HuH-7 (cell line): ENCODE measurements around the gene LPA.
"Not testable (repeated sequence)": the region's sequence is repeated elsewhere in the genome, so short reads cannot be mapped to it uniquely, and the experiment has no call there.

Experiments used
- DNase-seq: peaks from one replicate; pipeline ENCODE4 v3.0.0; 2011; ENCODE audit warnings: low spot score

The LPA gene, protein sequence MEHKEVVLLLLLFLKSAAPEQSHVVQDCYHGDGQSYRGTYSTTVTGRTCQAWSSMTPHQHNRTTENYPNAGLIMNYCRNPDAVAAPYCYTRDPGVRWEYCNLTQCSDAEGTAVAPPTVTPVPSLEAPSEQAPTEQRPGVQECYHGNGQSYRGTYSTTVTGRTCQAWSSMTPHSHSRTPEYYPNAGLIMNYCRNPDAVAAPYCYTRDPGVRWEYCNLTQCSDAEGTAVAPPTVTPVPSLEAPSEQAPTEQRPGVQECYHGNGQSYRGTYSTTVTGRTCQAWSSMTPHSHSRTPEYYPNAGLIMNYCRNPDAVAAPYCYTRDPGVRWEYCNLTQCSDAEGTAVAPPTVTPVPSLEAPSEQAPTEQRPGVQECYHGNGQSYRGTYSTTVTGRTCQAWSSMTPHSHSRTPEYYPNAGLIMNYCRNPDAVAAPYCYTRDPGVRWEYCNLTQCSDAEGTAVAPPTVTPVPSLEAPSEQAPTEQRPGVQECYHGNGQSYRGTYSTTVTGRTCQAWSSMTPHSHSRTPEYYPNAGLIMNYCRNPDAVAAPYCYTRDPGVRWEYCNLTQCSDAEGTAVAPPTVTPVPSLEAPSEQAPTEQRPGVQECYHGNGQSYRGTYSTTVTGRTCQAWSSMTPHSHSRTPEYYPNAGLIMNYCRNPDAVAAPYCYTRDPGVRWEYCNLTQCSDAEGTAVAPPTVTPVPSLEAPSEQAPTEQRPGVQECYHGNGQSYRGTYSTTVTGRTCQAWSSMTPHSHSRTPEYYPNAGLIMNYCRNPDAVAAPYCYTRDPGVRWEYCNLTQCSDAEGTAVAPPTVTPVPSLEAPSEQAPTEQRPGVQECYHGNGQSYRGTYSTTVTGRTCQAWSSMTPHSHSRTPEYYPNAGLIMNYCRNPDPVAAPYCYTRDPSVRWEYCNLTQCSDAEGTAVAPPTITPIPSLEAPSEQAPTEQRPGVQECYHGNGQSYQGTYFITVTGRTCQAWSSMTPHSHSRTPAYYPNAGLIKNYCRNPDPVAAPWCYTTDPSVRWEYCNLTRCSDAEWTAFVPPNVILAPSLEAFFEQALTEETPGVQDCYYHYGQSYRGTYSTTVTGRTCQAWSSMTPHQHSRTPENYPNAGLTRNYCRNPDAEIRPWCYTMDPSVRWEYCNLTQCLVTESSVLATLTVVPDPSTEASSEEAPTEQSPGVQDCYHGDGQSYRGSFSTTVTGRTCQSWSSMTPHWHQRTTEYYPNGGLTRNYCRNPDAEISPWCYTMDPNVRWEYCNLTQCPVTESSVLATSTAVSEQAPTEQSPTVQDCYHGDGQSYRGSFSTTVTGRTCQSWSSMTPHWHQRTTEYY (N-terminal part only)

DNA sequence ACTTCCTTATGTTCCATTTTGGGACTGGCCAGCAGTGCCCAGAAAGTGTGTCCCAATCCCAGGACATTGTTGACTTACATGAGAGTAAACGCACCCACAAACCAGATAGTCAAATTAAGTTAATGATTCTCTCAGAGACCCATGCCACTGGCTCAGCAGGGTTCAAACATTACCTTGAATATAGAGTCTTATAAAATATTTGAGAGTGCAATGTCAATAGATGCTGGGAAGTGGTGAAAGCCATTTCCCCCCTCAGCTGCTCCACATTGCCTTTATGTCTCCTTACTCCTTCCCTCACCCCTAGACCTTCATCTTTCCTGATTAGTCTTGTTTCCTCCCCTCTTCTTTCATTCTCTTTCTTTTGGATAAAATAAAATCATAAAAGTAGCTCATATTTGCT lies at the start of gene LPA:
Gene LPA (minus strand): TSS at position 78 of the 400 bp plus-strand sequence. CDS start 61 bp downstream, at position 17.
- not testable (repeated sequence) for DNase-seq

DNA sequence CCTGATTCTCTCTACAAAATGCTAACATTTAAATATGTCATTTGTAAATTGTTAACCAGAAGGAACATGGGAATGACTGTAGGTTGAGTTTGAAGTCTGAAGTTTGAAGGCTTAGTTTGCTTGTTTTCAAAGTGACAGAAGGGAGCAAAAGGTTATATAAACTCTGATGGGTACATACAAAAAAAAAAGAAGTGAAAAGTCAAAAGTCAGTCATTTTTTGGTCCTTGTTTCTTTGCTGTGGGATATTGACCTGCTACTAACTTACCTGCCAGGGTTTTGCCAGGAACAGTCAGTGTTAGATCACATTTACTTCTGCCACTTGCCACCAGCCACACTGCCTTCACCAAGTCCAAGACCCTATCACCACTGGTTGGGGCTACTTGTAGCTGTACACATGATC lies 44.9 kb upstream of the LPA start:
- DNase-seq = not testable (repeated sequence)

DNA sequence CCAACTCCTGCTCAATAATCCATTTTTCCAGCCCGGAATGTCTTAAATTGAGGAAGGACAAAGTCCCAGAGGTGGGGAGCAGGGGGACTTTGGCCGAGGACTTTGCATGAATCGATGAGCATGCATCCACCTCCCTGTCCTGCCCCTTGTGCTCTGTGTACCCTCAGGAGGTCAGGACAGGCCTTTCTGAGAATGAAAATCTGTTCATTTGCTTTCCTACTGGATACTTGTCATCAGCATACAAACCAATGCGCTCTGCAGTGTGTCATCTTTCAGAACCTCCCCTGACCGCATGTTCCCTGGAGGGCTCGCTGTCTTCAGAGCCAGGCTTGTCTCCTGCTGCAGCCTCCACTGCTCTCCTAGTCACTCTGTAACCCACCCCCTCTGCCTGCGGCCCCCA lies 40.6 kb upstream of the LPA start:
- not testable (repeated sequence) for DNase-seq

DNA sequence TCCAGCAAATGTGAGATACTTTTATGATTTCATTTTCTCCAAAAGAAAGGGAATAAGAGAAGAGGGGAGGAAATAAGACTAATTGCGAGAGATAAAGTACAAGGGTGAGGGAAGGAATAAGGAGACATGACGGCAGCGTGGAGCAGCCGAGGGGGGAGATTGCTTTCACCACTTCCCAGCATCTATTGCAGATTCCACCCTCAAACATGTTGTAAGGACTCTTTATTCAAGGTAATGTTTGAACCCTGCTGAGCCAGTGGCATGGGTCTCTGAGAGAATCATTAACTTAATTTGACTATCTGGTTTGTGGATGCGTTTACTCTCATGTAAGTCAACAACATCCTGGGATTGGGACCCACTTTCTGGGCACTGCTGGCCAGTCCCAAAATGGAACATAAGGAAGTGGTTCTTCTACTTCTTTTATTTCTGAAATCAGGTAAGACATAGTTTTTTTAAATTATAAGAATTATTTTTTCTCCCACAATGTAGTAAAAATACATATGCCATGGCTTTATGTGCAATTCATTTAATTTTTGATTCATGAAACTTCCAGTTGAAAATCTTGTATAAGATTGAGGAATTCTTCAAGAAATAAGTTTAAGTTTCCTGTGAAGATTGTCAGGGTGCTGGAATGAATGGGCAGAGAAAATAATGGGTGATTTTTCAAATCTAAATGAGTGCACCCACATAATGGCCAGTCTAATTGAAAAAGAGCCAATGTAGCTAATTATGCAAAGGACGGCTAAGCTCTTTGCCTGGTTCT lies 38.0 kb upstream of the LPA start, which contains the start of gene PLG:
Gene PLG (plus strand): TSS at position 327 of the 763 bp plus-strand sequence. CDS start 61 bp downstream, at position 388.
- DNase-seq = not testable (repeated sequence)

DNA sequence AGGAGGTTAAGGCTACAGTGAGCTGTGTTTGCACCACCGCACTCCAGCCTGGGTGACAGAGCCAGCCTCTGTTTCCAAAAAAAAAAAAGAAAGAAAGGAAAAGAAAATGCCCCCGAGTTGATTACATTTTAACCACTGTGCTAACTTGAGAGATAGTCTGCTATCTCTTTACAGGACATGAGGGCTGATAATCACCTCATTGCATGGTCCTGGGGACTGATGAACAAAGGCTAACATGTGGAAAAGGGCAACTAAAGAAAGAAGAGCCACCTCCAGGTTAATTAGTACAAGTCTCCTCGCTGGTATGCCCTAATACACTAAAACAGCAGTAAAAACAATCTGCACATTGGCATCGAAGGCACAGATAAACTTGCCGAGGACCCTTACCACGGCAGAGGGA lies 33.8 kb upstream of the LPA start:
- DNase-seq = no peak

DNA sequence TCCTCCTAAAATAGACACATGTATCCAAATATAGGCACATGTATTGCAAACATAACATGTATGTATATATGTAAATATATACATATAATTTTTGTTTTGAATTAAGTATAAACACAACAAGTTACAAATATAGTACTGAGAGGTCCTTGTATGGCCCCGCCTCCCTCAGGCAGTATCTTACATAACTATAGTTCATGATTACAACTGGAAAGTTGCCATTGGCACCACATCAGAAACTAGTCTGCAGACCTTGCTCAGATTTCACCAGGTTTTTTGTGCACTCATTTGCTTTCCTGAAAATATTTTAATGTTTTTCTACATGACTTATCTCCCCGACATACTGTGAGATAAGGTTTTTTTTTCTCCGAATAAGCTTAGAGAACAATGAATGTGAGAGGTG lies 32.8 kb upstream of the LPA start:
- DNase-seq = not testable (repeated sequence)

DNA sequence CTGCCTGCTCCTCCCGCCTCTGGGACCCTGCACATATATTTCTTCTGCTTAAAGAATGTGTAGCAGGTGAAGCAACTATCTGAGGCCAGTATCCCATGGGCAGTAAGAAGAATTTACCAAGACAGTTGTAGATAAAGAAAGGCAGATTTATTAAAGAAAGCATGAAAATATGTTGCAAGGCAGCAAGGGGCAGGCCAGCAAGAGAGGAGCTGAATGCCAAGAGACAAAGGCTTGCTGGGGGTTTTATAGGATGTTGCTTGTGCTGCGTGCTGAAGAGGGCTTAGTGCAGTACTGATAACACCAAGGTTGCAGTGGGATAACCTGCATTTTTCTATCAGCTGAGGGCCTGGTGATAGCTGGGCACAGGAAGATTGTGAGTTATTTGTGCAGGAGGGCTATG lies 31.5 kb upstream of the LPA start:
- DNase-seq = not testable (repeated sequence)

DNA sequence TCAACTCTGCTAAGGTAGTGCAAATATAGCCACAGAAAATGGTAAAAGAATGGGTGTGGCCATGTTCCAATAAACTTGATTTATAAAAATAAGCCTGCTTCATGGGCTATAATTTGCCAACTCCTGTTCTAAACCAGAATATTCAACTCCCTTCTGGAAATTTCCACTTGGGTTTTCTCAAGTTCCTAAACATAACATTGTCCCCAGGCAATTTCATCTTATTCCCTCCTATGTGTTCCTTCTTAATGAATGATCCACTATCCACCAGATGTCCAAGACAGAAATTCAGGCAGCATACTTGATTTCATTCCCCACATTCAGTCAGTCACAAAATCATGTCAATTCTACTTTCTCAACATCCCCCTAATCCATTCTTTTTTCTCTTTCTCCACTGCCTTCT lies 30.9 kb upstream of the LPA start:
- DNase-seq = not testable (repeated sequence)

DNA sequence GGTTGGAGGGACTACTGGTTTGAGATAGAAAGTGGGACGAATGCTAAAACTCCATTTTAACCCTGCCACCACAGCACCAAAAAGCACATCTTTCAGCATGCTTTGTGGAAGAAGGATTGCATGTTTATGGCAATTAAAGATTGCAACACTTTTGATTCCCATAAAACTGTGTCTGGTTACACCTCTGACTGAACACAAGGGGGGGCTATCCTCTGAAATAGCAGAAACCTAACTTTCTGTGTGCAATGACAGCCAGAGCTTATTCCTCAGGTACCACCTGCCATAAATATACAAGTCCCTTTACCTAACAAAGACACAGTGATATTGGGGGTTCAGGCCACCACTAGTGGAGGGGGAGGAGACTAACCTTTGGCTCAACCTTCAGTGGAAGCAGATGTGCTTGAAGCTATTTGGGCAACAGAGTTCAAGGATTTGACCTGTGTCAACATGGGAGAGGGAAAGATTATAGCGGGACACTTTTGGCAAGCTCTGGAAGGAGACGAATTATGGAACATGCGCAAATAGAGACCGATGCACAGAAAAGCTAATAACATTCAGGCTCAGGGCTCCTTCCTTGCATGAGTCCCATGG lies 28.4 kb upstream of the LPA start:
- peak; percentile 40 for DNase-seq

DNA sequence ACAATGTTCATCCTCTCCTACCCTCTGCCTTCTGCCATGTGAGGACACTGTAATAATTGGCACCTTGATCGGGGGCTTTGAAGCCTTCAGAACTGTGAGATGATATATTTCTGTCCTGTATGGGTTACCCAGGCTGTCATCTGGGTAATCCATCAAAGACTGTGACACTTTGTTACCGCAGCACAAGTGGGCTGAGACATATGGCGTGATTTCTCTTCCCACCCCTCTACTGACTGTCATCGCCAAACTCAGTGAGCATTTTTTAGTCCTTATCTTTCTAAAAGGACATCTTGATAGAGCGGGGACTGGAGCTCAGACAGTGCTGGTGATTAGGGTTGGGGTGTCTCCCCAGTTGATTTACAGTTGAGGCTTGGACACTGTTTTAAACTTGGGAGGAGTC lies 27.5 kb upstream of the LPA start:
- DNase-seq = no peak

DNA sequence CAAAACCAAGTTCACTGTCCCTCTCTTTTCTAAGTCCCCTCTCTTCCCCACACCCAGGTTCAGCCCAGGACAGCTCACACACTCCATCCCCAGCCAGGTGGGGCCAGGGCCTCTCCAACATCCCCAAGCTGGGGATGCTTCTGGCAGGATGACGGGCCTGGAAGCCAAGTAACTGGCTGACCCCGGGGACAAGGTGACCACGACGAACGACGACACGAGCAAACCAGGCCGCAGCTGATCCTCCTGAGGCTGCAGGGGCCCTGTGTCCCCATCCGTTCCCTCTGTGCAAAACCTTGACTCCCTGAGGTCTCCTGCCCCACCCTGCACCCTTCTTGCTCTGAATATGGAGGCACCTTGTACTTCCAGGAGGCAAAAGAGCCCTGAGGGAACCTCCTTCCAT lies 26.4 kb upstream of the LPA start:
- no peak for DNase-seq

DNA sequence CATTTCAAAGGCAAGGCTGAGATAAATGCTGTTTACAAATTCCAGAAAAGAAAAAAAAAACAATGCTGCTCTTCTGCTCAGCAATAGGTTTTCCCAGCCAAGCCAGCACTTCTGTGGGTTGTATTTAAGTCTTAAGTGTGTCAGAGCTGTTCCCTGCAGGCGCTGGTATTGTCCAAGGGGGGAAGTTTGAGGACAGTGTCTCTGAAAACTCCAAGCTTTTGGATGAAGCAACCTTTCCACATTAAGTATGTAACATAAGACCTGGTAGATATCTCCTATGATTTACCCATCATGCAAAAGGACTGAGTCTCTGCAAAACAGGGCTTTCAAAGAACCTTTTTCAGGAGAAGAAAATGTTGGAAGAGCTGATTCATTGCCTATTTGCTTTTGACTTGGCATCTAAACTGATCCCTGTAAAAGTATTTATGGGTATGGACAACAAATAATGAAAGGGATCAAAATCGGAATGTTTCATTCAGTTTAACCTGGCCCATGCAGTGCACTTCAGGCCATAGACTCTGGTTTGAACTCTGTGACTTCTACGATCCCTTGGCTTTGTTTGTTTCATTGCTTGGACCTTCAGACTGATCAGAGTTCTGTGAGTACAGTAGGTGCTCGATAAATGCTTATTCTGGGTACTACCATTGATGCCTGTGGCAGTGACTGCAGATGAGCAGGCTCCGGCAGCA lies 21.8 kb upstream of the LPA start:
- no peak for DNase-seq

DNA sequence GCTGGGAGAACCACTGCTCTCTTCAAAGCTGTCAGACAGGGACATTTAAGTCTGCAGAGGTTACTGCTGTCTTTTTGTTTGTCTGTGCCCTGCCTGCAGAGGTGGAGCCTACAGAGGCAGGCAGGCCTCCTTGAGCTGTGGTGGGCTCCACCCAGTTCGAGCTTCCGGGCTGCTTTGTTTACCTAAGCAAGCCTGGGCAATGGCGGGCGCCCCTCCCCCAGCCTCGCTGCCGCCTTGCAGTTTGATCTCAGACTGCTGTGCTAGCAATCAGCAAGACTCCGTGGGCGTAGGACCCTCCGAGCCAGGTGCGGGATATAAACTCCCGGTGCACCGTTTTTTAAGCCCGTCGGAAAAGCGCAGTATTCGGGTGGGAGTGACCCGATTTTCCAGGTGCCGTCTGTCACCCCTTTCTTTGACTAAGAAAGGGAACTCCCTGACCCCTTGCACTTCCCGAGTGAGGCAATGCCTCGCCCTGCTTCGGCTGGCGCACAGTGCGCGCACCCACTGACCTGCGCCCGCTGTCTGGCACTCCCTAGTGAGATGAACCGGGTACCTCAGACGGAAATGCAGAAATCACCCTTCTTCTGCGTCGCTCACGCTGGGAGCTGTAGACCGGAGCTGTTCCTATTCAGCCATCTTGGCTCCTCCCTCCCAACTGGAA lies 21.2 kb upstream of the LPA start:
- not testable (repeated sequence) for DNase-seq

DNA sequence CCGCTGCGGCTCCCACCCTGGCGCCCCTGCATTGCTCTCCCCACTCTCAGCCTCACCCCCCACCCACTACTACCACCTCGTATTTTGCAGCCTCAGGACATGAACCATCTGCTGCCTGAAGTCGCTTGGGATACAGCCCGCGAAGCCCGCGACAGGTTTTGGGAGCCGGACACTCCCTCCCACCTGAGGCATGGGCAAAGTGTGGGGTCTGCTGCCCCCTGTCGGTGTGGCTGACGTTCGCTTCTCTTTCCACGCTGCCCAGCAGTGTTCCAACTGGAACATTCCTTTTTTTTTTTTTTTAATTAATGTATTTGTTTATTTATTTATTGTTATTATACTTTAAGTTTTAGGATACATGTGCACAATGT lies 15.3 kb upstream of the LPA start:
- no peak for DNase-seq

DNA sequence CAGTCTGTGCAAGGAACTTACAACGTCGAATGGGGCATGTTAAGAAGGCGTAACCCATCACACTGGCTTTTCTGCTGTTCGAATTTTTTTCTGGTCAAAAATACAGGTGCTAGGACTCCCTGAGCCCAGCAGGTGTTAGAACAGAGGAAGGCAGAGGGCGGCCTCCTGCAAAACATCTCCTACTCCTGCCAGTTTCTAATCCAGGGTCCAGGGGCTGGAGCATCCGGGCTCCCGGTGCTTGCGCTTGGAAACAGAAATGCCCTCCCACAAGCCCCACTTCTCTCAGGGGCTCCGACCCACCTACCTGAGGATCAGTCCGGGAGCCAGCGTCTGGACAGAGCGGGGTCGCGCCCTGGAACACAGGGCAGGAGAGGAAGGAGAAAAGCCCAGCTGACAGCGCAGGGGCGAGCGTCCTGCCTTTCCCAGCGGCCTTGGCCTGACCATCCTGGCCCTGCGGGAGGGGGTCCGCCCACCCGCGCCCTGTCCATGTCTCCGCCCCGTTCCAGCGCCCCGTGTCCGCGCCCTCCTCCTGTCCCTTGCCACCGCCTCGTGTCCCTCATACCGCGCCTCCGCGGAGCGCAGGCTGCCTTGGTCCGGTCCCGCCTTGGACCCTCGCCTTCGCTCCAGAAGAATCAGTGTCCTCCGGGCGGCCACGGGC lies 14.8 kb upstream of the LPA start:
- no peak for DNase-seq

DNA sequence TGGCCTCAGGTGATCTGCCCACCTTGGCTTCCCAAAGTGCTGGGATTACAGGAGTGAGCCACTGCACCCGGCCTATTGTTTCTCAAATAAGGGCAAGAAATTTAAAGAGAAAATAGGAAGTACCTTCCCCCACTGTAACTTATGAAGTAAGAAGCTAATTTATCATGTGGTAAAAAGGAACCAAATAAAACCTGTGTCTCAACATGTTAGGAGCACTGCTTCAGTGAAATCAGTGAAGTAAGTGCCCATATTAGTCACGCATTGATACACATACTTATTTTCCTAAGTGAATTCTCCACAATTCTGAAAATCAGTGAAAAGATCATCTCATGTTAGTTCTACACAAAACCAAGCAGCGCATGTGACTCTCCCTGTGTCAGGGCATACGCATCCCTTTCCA lies 14.2 kb upstream of the LPA start:
- DNase-seq = no peak

DNA sequence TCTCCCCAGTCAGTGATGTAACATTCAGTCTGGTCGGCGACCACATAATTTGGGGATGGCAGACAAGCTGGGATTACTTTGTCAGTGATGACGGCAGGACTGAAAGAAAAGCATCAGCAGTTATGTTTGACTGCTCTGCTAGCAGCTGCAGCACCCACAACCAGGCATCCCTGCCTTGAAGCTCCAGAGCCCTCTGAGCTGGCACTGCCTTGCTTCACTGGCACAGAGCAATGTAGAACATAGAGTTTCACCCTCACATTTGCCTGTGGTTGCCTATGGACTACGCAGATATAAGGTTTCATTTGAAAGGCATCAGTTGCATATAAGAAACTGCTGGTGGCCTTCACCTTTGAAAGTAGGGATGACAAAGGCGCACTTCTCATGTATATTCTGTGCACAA lies 12.3 kb upstream of the LPA start:
- not testable (repeated sequence) for DNase-seq

DNA sequence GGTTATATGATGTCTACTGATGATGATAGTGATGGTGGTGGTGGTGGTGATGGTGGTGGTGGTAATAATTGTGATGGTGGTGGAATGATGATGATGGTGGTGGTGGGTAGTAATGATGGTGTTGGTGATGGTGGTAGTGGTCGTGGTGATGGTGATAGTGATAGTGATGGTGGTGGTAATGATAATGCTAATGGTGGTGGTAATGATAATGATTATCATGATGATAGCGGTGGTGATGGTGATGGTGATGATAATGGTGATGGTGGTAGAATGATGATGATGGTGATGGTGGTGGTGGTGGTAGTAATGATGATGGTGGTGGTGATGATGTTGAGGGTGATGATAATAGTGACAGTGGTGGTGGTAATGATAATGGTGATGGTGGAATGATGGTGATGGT lies 4.5 kb upstream of the LPA start:
- no peak for DNase-seq
